NCI-H526 treated with DMSO at 0.1 percent for 48 hours (cell line): ENCODE results near the gene RGS3.
"Not testable (repeated sequence)": the region's sequence is repeated elsewhere in the genome, so short reads cannot be mapped to it uniquely, and the experiment has no call there.

Experiments
- DNase-seq: peaks from one replicate; lab custom pipeline; 2025; lab: John Stamatoyannopoulos, UW

The RGS3 gene

DNA sequence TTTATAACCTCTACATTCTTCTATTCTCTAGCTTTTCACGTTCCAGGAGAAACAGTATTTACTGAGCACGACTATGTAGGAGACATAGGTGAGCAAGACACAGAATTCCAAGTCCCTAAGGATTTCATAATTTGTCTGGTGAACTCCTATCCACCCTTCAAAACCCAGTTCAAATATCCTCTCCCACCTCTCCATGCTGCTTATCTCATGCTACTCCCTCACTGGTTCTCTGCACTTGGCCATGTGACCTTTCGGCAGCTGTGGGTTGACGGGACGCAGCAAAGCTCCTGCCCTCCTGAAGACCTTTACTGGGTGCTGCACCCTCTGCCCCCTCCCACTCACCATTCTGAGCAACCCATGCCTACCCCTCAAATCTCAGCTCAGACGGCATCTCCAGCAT, 173.2 kb downstream of the RGS3 start:
- DNase-seq = no peak

DNA sequence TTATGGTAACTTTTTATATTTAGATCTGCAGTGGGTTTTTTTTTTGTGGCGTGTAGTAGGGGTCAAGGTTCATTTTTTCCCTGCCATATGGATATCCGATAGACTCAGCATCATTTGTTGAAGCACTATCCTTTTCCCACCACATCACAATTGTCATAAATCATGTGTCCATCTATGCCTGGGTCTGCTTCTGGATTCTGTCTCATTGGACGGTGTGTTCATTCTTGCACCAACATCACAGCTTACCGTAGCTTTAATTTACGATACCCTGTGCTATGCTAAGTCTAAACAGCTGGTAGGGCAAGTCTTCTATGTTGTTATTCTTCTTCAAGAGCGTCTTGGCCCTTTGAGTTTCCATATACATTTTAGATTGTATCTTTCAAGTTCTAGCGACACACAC, 175.0 kb downstream of the RGS3 start:
- DNase-seq = no peak

DNA sequence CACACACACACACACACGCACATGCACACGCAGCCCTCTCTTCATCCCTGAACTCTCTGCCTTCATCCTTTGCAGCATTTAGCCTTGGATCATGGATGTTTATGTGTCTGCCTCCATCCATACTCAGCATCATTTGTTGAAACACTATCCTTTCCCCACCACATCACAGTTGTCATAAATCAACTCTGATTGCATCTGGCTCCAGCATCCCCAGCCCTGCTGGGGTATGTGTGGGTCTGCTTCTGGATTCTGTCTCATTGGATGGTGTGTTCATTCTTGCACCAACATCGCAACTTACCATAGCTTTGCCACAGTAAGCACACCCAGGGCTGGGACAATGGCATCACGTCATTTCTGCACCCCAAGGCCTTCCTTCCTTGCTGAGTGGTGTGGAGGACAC, 175.4 kb downstream of the RGS3 start:
- no peak for DNase-seq

DNA sequence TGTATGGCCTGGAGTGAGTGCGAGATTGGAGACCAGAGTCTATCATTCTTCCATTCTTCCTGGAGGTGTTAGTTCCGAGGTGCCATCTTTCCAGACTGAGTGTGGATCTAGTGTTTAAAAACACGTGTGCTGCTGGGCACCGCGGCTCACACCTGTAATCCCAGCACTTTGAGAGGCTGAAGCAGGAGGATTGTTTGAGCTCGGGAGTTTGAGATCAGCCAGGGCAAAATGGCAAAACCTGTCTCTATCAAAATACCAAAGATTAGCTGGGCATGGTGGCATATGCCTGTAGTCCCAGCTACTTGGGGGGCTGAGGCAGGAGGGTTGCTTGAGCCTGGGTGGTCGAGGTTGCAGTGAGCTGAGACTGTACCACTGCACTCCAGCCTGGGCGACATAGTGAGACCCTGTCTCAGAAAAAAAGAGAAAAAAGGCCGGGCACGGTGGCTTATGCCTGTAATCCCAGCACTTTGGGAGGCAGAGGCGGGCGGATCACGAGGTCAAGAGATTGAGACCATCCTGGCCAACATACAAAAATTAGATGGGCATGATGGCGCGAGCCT, 176.0 kb downstream of the RGS3 start:
- DNase-seq = not testable (repeated sequence)

DNA sequence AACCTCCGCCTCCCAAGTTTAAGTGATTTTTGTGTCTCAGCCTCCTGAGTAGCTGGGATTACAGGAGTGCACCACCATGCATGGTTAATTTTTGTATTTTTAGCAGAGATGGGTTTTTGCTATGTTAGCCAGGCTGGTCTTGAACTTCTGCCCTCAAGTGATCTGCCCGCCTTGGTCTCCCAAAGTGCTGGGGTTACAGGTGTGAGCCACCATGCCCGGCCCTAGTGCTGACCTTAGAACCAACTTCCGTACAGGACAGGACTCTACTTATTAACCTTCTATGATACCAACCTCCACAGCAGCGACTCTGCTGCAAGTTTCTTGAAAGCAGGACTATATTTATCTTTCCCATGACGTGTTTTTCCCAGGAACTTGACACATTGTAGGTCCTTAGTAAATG, 176.9 kb downstream of the RGS3 start:
- DNase-seq = no peak

DNA sequence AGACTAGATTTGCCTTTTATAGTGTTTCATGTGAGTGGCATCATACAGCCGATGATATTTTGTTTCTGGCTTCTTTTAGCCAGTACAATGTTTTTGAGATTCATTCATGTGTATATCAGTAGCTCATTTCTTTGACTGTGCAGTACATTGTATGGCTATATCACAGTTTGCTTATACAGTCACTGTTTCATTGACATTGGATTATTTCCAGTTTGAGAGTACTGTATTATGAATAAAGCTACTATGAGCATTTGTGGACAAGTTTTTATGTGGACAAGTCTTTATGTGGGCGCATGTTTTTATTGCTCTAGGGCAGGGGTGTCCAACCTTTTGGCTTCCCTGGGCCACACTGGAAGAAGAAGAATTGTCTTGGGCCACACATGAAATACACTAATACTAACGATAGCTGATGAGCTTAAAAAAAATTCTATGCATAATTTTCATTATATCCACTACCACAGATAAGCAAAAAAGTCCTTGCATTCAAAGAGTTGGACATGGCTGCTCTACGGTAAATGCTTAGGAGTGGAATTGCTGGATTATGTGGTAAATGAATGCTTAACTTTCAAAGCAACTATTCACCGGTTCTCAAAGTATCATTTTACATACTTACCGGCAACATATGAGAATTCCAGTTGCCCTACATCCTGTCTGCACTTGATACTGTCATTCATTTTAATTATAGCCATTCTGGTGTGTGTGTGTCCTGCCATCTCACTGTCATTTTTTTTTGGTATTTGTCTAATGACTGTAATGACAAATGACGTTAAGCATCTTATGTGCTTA, 177.8 kb downstream of the RGS3 start:
- no peak for DNase-seq

DNA sequence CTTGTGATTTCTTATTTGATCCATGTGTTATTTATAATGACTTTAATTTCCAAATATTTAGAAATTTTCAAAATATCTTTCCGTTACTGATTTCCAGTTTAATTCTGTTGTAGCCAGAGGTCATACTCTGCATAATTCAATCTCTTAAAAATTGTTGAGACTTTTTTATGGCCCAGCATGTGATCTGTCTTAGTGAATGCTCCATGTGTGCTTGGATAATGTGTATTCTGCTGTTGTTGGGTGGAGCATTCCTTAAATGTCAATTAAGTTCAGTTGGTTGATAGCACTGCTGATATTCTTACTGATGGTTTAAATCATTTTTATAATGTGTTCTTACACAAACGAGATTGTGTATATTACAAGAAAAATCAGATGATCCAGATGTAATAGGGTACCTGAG, 180.8 kb downstream of the RGS3 start:
- DNase-seq = no peak

DNA sequence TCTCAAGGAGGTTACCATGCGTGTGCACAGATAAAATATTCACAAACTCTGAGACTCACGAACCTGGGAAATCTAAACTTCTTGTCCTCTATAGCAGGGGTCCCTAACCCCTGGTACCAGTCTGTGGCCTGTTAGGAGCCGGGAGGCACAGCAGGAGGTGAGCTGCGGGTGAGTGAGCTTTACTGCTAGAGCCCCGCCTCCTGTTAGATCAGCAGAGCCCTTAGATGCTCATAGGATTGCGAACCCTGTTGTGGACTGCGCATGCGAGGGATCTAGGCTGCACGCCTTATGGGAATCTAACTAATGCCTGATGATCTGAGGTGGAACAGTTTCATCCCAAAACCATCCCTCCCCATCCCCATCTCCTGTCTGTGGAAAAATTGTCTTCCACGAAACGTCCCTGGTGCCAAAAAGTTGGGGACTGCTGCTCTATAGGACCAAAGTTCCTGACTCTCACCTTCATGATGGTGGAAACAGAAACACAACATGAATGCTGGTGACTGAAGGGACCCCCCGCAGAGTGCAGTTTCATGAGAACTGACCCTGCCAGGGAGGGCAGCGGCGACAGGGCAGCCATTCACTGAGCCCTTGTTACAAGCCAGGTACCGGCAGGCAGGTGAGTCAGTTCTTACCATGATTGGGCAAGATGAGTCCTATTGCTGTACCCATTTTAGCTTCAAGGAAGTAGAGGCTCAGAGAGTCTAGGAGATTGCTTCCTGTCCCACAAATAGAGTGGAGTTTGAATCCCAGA, 181.9 kb downstream of the RGS3 start:
- no peak for DNase-seq

DNA sequence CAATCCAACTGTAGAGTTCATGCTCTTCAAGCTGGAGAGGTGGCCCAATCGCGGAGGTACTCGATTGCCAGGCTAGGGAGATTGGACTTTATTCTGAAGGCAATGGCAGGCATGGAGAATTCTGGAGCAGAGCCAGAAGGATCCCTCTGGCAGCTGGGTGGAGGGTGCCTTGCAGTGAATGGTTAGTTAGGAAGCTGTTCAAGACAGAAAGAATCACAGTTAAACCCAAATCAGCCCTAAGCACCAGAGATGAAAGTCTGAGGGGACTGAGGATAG, 182.4 kb downstream of the RGS3 start:
- no peak for DNase-seq

DNA sequence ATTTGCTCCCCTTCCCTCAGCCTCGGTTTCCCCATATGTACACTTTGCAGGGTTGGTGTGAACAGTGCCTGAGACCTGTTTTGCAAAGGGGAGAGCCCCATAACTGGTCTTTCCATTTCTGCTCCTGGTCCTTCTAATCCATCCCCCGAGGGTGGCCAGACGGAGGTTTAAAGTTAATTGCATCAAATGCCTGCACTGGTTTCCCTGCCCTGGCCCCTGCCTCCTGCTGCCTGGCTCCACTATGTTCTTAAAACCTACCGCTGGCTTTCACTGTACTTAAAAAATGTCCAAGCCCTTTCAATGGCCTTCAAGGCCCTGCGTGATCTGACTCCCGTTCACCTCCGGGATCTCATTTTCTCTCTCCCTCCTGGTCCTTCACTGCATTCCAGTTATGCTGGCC, 183.0 kb downstream of the RGS3 start:
- DNase-seq = no peak
